ENCODE measurements around the gene SLC29A2. TPM values are rescaled to one million over a fixed set of nuclear protein-coding genes. Genes with fewer than 3 reads are reported as not detected.

SLC29A2 gene
- total and polyA plus RNA-seq, 2 donors (not counting 3 experiments of a cell fraction or from before 2014, with no cell fraction given) = 2.4 to 5.2 TPM

DNA sequence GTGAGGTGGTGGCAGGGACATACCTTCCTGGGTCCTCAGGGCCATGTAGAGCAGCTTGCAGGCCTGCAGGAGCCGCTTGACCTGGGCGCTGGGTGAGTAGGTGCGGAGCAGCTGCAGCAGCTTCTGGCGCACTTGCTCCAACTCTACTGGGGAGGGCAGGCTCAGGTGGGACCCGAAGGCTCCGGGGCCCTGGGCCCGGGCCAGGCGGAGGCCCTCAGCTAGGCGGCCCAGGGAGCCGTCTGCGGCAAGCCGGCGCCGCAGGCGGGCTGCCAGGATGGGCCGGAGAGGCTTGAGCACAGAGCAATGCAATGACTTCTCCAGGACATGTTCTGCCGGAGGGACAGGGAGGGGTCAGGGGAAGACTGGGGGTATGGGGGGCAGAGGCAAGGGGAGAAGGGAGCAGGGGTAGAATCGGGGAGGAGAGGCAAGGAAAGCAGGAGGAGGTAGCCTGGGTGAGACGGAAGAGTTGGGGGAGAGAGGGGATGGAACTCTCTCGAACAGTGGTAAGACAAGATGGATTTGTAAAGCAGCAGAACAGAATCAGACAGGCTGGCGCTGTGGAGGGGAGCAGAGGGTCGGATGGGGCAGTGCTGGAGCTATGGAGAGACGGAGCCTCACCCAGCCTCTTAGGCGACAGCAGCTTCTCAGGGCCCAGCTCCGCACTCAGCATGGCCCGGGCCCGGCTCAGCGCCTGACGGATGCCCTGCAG lies 37.5 kb downstream of the SLC29A2 start:
- H3K9me1 ChIP-seq (replicated peaks; ENCODE audit: control insufficient read depth, extremely low read depth, insufficient read depth, low read length) = no peaks in the 10 kb centered on the region
- H3K9me3 ChIP-seq (replicated peaks; ENCODE audit: control insufficient read depth, insufficient read depth, low read length) = no peaks in the 10 kb centered on the region
- H3K4me1 ChIP-seq (ENCODE audit: control insufficient read depth, extremely low read depth, insufficient read depth, low read length) = peaks cover 18% of the 10 kb centered on the region
- dilution Hi-C loops (cut with MboI; ENCODE audit: extremely low pct_ligation_motif_present, low sequenced_read_pairs) (no loop called here), intact Hi-C loops (cut with micrococcal nuclease) (no loop called here)
- no peak overlapping the region for H3K27ac ChIP-seq (ENCODE audit: insufficient read depth, low read depth, low read length)
- H4K20me1 ChIP-seq (replicated peaks; ENCODE audit: control insufficient read depth, extremely low read depth, insufficient read depth, low read length) = no peaks in the 10 kb centered on the region
- no peaks in the 10 kb centered on the region for H3K27me3 ChIP-seq (ENCODE audit: control insufficient read depth in 2 of 2, insufficient read depth in 2 of 2, low read length in 2 of 2)
- H3K79me2 ChIP-seq (ENCODE audit: control insufficient read depth, insufficient read depth, low read length) = no peaks in the 10 kb centered on the region
- no peak overlapping the region for H3K4me3 ChIP-seq (replicated peaks in 1 of 3; ENCODE audit: insufficient read depth in 1 of 3, low read depth in 1 of 3, low read length in 3 of 3)
- ChIA-PET POLR2A (no interaction called here), CTCF (interaction anchor here (1.2 to 8.7 kb wide), 3 partner anchors 13 to 52 kb away, joined by 4 to 225 read pairs (median 11); partner anchors contain the start of gene CD248)
- no peak for FAIRE-seq
- TF ChIP-seq, protein P1, sequence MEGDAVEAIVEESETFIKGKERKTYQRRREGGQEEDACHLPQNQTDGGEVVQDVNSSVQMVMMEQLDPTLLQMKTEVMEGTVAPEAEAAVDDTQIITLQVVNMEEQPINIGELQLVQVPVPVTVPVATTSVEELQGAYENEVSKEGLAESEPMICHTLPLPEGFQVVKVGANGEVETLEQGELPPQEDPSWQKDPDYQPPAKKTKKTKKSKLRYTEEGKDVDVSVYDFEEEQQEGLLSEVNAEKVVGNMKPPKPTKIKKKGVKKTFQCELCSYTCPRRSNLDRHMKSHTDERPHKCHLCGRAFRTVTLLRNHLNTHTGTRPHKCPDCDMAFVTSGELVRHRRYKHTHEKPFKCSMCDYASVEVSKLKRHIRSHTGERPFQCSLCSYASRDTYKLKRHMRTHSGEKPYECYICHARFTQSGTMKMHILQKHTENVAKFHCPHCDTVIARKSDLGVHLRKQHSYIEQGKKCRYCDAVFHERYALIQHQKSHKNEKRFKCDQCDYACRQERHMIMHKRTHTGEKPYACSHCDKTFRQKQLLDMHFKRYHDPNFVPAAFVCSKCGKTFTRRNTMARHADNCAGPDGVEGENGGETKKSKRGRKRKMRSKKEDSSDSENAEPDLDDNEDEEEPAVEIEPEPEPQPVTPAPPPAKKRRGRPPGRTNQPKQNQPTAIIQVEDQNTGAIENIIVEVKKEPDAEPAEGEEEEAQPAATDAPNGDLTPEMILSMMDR (IDR thresholded peaks at IDR 0.05; ENCODE audit: extremely low read depth in 1 of 2, insufficient read depth in 1 of 2, low read depth in 1 of 2, low read length in 2 of 2) = no peak
- TF ChIP-seq JUN (IDR thresholded peaks at IDR 0.05; ENCODE audit: borderline replicate concordance, insufficient read depth, insufficient read length, low read depth) = no peak
- TF ChIP-seq EZH2 (IDR thresholded peaks at IDR 0.05; ENCODE audit: borderline replicate concordance, low read depth, low read length, severe bottlenecking) = no peak
- no peak for TF ChIP-seq POLR2AphosphoS5 (IDR thresholded peaks at IDR 0.05; ENCODE audit: insufficient read depth, low read depth, low read length)
- no peak for TF ChIP-seq POLR2A (IDR thresholded peaks at IDR 0.05; ENCODE audit: low read depth, low read length)
- no peak for TF ChIP-seq MYC (IDR thresholded peaks at IDR 0.05; ENCODE audit: low read depth, low read length)
- TF ChIP-seq, protein P2, sequence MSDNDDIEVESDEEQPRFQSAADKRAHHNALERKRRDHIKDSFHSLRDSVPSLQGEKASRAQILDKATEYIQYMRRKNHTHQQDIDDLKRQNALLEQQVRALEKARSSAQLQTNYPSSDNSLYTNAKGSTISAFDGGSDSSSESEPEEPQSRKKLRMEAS (IDR thresholded peaks at IDR 0.05; ENCODE audit: insufficient read depth, insufficient read length) = no peak
- no peak for TF ChIP-seq FOS (IDR thresholded peaks at IDR 0.05; ENCODE audit: borderline replicate concordance, insufficient read depth, low read length)
- TF ChIP-seq GATA2 (IDR thresholded peaks at IDR 0.05; ENCODE audit: insufficient read depth, insufficient read length, low read depth, low read length) = no peak
- no peak overlapping the region for H2AFZ ChIP-seq (ENCODE audit: low read depth, low read length)
- H3K36me3 ChIP-seq (ENCODE audit: control insufficient read depth in 2 of 2, extremely low read depth in 1 of 2, insufficient read depth in 2 of 2, low read length in 2 of 2) = peaks cover 0 to 2% of the 10 kb centered on the region in 2 experiments
- no peak overlapping the region for H3K9ac ChIP-seq (replicated peaks; ENCODE audit: extremely low read depth, insufficient read depth, low read length)
- DNase-seq (ENCODE audit: low read depth, low spot score) = no peak
- H3K4me2 ChIP-seq (ENCODE audit: insufficient read depth, low read length) = no peak overlapping the region
- no TSS peak for BruUV-seq (replicated peaks)
